ENCODE results near the gene SPEG. TPM values are rescaled to one million over a fixed set of nuclear protein-coding genes. Genes with fewer than 3 reads are reported as not detected.

SPEG gene
- total RNA-seq, 2 experiments from 2014 or later, result 2.1 to 2.3 TPM

- TF ChIP-seq CTCF (IDR thresholded peaks at IDR 0.05), result no peak
- POLR2A ChIA-PET, result no interaction called here
- Mint-ChIP-seq H3K4me3 (no peak overlapping the region), H3K4me1 (ENCODE audit: low read depth) (peaks cover 7% of the 10 kb centered on the region), H3K27me3 (peaks cover 72% of the 10 kb centered on the region), H3K36me3 (ENCODE audit: low read depth) (no peaks in the 10 kb centered on the region), H3K27ac (no peak overlapping the region), H3K9me3 (no peaks in the 10 kb centered on the region)
- CTCF ChIA-PET, result interaction anchor here (0.8 to 1.1 kb wide), 2 partner anchors 13 to 92 kb away, joined by 3 read pairs; no protein-coding TSS in a partner anchor
- no peak for DNase-seq
- intact Hi-C loops (cut with micrococcal nuclease), result no loop called here
- no peak for ATAC-seq
Observed at GRCh38 chr2:219516888-219517287, 82.2 kb downstream of the SPEG start.

GRCh38 chr2:219517954-219518778 lies 83.5 kb downstream of the SPEG start:
- intact Hi-C loops (cut with micrococcal nuclease), result no loop called here
- no peaks in the 10 kb centered on the region for H3K9me3 Mint-ChIP-seq
- H3K4me3 Mint-ChIP-seq, result no peak overlapping the region
- POLR2A ChIA-PET, result interaction anchor here (1.3 kb wide), 1 partner anchor 8 kb away, joined by 4 read pairs; no protein-coding TSS in a partner anchor
- no peak overlapping the region for H3K27ac Mint-ChIP-seq
- H3K36me3 Mint-ChIP-seq (ENCODE audit: low read depth), result no peaks in the 10 kb centered on the region
- ATAC-seq (no peak), DNase-seq (no peak)
- peaks cover 67% of the 10 kb centered on the region for H3K27me3 Mint-ChIP-seq
- CTCF ChIA-PET, result interaction anchor here (1.2 to 4.6 kb wide), 6 partner anchors 9 to 129 kb away, joined by 3 to 34 read pairs (median 5); a partner anchor contains a TSS
- TF ChIP-seq CTCF (IDR thresholded peaks at IDR 0.05), result no peak
- H3K4me1 Mint-ChIP-seq (ENCODE audit: low read depth), result peaks cover 11% of the 10 kb centered on the region

GRCh38 chr2:219519526-219519916 lies 84.9 kb downstream of the SPEG start:
- Mint-ChIP-seq H3K4me3 (no peak overlapping the region), H3K4me1 (ENCODE audit: low read depth) (peaks cover 7% of the 10 kb centered on the region), H3K27ac (no peak overlapping the region), H3K9me3 (no peaks in the 10 kb centered on the region), H3K27me3 (peaks cover 69% of the 10 kb centered on the region), H3K36me3 (ENCODE audit: low read depth) (no peaks in the 10 kb centered on the region)
- ATAC-seq (no peak), DNase-seq (no peak)
- ChIA-PET POLR2A (no interaction called here), CTCF (interaction anchor here (1.0 to 4.6 kb wide), 9 partner anchors 8 to 131 kb away, joined by 3 to 34 read pairs (median 7); no protein-coding TSS in a partner anchor)
- intact Hi-C loops (cut with micrococcal nuclease), result no loop called here
- no peak for TF ChIP-seq CTCF (IDR thresholded peaks at IDR 0.05)

GRCh38 chr2:219520079-219520478 lies 85.4 kb downstream of the SPEG start:
- no peaks in the 10 kb centered on the region for H3K9me3 Mint-ChIP-seq
- H3K4me1 Mint-ChIP-seq (ENCODE audit: low read depth), result peaks cover 7% of the 10 kb centered on the region
- POLR2A ChIA-PET, result no interaction called here
- ATAC-seq, result no peak
- TF ChIP-seq CTCF (IDR thresholded peaks at IDR 0.05), result no peak
- no peak for DNase-seq
- H3K27ac Mint-ChIP-seq, result no peak overlapping the region
- CTCF ChIA-PET, result interaction anchor here (1.0 to 4.6 kb wide), 10 partner anchors 8 to 117 kb away, joined by 3 to 34 read pairs (median 6); partner anchors contain the start of gene GMPPA
- intact Hi-C loops (cut with micrococcal nuclease), result no loop called here
- H3K36me3 Mint-ChIP-seq (ENCODE audit: low read depth), result no peaks in the 10 kb centered on the region
- H3K4me3 Mint-ChIP-seq, result no peak overlapping the region
- H3K27me3 Mint-ChIP-seq, result peaks cover 69% of the 10 kb centered on the region

Measured in activated CD8-positive, alpha-beta T cell treated with anti-CD3 and anti-CD28 coated beads for 36 hours (primary cell).